ENCODE data around the gene DDHD1.

DNA sequence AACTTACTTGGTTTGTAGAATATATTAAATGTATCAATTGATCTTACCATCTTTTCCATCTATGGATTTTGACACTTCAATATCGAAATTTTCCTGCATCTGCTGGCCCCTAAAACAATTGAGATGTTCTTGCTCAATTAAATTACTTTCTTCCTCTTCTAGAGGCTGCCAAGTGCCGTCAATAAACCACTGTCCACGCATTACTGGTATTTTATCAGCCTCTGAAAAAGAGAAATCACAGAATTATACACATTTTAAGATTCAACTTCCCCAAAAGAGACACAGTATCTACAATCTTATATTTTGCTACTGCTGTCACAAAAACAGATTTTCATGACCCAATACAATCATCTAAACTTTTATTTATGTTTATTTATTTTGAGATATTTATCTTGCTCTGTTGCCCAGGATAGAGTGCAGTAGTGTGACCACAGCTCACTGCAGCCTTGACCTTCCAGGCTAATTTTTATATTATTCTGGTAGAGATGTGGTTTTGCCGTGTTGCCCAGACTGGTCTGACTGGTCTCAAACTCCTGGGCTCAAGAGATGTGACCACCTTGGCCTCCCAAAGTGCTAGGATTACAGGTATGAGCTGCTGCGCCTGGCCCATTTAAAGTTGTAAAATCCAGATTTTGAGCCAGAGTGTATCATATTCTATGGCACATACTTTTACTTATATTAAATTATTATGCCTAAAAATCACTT, 49.3 kb downstream of the DDHD1 start:
- TF ChIP-seq, protein P1, sequence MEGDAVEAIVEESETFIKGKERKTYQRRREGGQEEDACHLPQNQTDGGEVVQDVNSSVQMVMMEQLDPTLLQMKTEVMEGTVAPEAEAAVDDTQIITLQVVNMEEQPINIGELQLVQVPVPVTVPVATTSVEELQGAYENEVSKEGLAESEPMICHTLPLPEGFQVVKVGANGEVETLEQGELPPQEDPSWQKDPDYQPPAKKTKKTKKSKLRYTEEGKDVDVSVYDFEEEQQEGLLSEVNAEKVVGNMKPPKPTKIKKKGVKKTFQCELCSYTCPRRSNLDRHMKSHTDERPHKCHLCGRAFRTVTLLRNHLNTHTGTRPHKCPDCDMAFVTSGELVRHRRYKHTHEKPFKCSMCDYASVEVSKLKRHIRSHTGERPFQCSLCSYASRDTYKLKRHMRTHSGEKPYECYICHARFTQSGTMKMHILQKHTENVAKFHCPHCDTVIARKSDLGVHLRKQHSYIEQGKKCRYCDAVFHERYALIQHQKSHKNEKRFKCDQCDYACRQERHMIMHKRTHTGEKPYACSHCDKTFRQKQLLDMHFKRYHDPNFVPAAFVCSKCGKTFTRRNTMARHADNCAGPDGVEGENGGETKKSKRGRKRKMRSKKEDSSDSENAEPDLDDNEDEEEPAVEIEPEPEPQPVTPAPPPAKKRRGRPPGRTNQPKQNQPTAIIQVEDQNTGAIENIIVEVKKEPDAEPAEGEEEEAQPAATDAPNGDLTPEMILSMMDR (IDR thresholded peaks at IDR 0.05; ENCODE audit: insufficient read depth, low read depth, low read length), result no peak
- no peak for TF ChIP-seq EZH2 (IDR thresholded peaks at IDR 0.05; ENCODE audit: insufficient read depth, low read length)

Data from astrocyte (in vitro differentiated cells and primary cell).